Activated CD4-positive, alpha-beta T cell treated with anti-CD3 and anti-CD28 coated beads for 48 hours (primary cell): ENCODE data around the gene CXCL9.
"Not testable (repeated sequence)": the region's sequence is repeated elsewhere in the genome, so short reads cannot be mapped to it uniquely, and the experiment has no call there.

ENCODE experiments used
- DNase-seq: peaks from one replicate; pipeline ENCODE4 v3.0.0-alpha.2; 2020

CXCL9 gene

DNA sequence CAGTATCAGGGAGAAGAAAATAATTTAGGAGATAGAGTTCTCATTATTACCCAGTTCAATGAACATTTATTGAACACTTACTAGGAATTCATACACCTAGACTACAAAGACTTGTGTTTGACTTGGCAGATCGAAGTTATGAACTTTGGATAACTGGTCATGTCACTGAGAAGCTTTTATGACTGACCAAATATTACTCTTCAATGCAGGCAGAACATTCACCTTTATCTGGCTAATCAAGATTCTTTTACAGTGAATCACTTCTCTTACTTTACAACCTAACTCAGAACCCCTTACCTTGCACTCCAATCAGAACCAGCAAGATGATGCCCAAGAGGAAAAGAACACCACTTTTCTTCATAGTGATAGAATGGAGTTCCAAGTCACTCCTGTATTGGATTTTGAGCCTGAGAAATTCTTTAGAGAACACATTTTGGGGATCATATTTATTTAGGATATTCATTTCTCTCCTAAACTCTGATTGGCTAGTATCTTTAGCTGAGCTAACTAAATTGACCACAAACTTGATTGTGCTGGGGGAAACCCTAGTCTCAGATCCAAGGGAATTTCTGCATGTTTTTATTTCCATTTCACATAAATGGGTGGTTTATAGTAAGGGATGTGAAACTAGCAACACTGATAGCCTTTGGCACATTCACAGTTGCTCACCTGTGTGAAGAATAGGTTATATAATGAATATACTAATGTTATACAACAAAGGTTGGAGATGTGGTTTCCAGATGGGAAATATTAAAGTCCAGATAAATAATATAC is at the start of gene CXCL9:
Gene CXCL9 (minus strand): TSS at position 421 of the 774 bp plus-strand sequence. CDS start 60 bp downstream, at position 361.
- DNase-seq: no peak

DNA sequence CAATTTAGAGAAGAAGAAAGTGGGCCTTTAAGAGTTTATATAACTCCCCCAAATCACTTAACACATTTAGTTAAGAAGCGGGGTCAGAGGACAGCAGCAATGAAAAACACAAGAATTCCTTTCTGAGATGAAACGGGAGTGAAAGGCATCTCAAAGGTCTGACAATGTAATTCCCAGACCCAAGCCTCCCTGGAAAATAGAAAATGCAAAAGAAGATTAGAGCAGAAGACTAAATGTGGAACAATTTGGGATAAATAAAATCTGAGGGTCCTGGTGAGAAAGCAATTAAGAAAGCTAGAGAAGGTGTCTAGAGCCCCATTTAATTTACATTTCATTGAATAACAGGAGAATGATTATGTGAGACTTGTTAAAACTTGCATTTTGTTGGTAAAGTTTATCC is 48.1 kb upstream of the CXCL9 start:
- DNase-seq: no peak

GRCh38 chr4:76055016-76055415 is 47.7 kb upstream of the CXCL9 start:
- peak; percentile 53 for DNase-seq

- no peak for DNase-seq
Measured at GRCh38 chr4:76053730-76054129, 46.4 kb upstream of the CXCL9 start.

- not testable (repeated sequence) for DNase-seq
Measured at GRCh38 chr4:76050560-76051050, 43.3 kb upstream of the CXCL9 start.

DNA sequence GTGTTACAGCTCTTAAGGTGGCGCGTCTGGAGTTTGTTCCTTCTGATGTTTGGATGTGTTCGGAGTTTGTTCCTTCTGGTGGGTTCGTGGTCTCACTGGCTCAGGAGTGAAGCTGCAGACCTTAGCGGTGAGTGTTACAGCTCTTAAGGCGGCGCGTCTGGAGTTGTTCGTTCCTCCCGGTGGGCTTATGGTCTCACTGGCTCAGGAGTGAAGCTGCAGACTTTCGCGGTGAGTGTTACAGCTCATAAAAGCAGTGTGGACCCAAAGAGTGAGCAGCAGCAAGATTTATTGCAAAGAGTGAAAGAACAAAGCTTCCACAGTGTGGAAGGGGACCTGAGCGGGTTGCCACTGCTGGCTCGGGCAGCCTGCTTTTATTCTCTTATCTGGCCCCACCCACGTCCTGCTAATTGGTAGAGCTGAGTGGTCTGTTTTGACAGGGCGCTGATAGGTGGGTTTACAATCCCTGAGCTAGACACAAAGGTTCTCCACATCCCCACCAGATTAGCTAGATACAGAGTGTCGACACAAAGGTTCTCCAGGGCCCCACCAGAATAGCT is 42.6 kb upstream of the CXCL9 start:
- not testable (repeated sequence) for DNase-seq

DNA sequence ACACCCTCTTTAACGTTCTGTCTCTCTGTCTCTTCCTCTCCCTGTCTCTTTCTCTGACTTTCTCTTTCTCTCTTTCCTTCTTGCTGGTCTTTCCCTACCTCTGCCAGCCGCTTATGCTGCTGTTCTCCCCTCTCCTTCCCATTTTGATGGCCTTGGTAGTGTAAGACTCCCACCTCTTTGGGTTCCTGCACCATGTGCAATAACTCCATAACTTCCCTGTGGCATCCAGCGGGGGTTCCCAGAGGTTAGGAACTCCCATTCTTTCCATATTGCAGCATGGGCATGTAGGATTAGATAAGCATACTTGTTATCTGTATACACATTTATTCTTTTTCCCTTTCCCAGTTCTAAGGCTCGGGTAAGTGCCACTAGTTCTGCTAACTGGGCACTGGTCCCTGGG is 37.4 kb upstream of the CXCL9 start:
- not testable (repeated sequence) for DNase-seq

DNA sequence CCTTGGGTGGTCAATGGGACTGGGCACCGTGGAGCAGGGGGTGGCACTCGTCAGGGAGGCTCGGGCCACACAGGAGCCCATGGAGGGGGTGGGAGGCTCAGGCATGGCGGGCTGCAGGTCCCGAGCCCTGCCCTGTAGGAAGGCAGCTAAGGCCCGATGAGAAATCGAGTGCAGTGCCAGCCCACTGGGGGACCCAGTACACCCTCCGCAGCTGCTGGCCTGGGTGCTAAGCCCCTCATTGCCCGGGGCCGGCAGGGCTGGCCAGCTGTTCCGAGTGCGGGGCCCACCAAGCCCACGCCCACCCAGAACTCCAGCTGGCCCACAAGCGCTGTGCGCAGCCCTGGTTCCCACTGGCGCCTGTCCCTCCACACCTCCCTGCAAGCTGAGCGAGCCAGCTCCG is 36.0 kb upstream of the CXCL9 start:
- not testable (repeated sequence) for DNase-seq

DNA sequence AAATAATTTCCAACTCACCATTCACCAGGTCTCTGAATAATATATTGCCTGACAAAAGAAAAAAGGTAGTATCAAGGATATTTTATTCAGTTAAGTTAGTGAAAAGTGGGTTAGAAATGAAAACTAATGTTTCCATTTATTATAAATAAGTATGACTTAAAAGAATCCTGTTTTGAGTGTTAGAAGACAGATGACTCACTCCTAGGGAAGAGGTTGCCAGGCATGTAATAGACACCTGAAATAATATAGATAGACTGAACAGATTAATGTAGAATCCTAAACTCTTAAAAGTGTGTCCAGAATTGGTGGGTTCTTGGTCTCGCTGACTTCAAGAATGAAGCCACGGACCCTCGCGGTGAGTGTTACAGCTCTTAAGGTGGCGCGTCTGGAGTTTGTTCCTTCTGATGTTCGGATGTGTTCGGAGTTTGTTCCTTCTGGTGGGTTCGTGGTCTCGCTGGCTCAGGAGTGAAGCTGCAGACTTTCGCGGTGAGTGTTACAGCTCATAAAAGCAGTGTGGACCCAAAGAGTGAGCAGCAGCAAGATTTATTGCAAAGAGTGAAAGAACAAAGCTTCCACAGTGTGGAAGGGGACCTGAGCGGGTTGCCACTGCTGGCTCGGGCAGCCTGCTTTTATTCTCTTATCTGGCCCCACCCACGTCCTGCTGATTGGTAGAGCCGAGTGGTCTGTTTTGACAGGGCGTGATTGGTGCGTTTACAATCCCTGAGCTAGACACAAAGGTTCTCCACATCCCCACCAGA is 35.1 kb upstream of the CXCL9 start:
- not testable (repeated sequence) for DNase-seq

GRCh38 chr4:76036855-76037254 is 29.5 kb upstream of the CXCL9 start:
- no peak for DNase-seq

DNA sequence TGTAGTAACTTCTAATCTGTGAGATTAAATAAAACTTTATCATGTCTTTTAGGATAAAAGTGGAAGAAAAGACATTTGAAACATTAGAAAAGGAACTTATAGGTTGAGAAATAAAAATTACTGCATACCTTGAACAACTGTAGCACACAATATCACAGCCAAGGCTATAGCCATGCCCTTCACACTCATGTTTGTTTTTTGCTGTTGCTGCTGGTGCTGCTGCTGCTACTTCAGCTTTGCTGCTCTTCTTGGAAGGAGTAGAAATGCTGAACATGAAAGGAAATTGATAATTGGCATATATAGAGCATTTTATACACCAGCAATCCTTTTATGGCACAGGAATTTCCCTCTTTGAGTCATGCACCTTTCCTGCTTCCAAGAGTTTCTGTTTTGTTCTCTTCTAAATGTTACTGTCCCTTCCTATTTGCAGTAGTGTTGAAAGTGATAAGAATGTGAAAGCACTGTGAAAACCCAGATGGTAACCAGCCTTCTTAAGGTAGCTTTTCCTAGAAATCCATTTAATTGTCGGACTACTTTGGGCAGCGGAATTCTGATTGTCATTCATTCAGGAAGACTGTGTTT is 28.6 kb upstream of the CXCL9 start, which contains the start of gene CXCL11:
Gene CXCL11 (minus strand): TSS at position 272 of the 582 bp plus-strand sequence. CDS start 83 bp downstream, at position 189.
- no peak for DNase-seq

DNA sequence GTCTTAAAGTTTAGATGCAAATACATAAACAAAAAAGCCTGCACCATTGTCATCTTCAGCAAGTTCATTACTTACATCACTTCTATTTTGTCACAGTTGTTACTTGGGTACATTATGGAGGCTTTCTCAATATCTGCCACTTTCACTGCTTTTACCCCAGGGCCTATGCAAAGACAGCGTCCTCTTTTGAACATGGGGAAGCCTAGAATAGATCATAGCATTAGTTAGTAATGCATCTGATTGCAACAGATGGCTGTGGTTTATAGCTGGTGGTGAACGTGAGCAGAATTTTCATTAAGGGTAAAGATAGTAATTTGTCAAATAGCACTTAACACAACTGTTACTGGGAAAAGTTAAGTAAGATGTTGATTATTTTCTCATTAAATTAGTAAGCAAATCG is 27.8 kb upstream of the CXCL9 start:
- DNase-seq: no peak

DNA sequence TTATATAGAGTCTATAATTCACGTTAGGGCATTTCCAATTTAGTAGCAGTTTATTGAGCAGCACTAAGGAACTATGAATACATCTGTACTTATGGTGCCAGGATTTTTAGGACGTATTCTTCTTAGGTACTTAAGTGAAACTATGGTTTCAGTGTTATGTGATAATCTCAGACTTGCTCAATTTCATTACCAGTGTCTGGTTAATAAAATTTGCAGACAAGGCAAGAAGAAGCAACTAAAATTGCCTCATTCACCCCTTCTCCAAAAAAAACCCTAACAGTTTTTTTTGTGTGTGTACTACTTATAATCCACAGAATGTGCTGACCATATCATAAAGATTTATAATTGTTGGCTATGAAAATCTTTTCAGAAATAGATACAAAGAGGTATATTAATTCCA is 22.0 kb upstream of the CXCL9 start:
- DNase-seq: no peak

- DNase-seq: no peak
Measured at GRCh38 chr4:76028350-76028765, 21.0 kb upstream of the CXCL9 start.

DNA sequence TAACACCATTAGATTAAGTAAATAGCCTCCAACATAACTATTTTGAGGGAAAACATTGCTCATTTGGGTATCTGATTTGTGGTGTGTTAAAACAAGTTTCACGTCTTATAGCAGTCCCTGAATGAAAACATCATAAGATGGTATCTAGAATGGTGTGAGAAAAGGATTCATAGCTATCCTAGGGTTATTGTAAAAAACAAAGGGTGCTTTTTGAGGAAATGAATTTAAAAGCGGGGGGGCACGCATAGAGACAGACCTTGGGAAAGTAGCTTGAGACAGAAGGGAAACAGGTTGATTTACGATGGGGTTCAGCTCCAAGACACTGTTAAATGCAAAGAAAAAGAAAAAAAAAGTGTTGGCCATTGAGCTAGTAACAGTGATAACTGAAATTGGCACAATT is 16.8 kb upstream of the CXCL9 start:
- peak; percentile 15 for DNase-seq

DNA sequence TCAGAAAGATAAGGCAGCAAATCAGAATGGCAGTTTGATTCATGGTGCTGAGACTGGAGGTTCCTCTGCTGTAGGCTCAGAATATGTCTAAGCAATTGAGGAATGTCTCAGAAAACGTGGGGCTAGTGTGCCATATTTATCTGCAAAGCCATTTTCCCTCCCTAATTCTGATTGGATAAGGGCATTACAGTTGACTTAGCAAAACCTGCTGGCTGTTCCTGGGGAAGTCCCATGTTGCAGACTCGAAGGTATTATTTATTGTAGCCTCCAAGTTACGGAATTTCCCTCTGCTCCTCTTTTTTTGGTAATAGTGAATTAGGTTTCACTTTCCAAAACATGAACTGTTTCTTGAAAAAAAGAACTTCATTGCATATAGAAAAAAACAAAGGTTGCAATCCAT is 16.1 kb upstream of the CXCL9 start, which contains the start of gene CXCL10:
Gene CXCL10 (minus strand): TSS at position 109 of the 400 bp plus-strand sequence. CDS start 66 bp downstream, at position 43.
- no peak for DNase-seq

DNA sequence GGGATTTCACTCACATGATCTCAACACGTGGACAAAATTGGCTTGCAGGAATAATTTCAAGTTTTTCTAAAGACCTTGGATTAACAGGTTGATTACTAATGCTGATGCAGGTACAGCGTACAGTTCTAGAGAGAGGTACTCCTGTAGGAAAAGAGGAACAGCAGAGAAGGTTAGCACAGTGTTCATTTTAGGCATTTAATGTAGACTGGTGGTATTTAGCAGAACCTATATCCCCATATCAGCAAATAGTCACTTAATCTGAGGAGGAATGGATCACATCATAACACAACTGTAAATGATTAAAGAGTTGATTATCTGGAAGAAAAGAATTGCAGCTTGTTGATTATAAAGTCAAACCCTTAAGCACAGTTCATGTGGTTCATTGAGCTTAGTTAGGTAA is 15.4 kb upstream of the CXCL9 start:
- no peak for DNase-seq

DNA sequence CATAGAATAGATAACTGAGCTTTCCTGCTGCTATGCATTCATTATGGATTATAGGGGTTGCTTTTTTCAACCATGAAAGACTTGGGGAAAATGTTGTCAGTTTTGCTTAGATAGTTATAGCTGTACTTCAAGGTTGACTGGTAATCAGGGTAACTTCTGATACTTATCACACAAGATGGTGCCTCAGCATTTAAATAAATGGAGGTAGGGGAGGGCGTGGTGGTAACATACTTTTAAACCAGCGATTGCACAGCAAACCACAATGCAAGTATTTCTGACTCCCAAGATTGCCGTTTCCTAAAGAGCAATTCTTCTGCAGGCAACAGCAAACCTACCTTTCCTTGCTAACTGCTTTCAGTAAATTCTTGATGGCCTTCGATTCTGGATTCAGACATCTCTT is 14.7 kb upstream of the CXCL9 start:
- DNase-seq: no peak

GRCh38 chr4:76017056-76017686 is 9.9 kb upstream of the CXCL9 start:
- no peak for DNase-seq

- DNase-seq: peak; percentile 52
Measured at GRCh38 chr4:76016393-76016792, 9.1 kb upstream of the CXCL9 start.

GRCh38 chr4:76013540-76013939 is 6.2 kb upstream of the CXCL9 start:
- DNase-seq: no peak

GRCh38 chr4:76012388-76012801 is 5.1 kb upstream of the CXCL9 start:
- DNase-seq: no peak
